Activated T-cell treated with anti-CD3 and anti-CD28 coated beads, Interleukin-2, amount 50 U/mL, for 72 hours (primary cell): ENCODE data around the gene TREML4. TPM values are rescaled to one million over a fixed set of nuclear protein-coding genes. Genes with fewer than 3 reads are reported as not detected.

Experiments
- ATAC-seq, 2 donors: fragments of 150-1000 bp; cut with Tn5 transposase; replicated peaks in 1 of 2; 2 replicates each; pipeline ENCODE4 v1.10.0; 2021; ENCODE audit warnings: moderate library complexity in 2 of 2, mild to moderate bottlenecking in 1 of 2
- DNase-seq, 2 donors: peaks; one replicate each; pipeline ENCODE4 v3.0.0; 2021 to 2022; ENCODE audit warnings: mixed read lengths in 1 of 2
- H3K27ac Mint-ChIP-seq: one replicate; pipeline ENCODE4 v1.8.0; 2022; ENCODE audit warnings: mild to moderate bottlenecking, moderate library complexity, mixed read lengths
- H3K27me3 Mint-ChIP-seq: one replicate; pipeline ENCODE4 v1.8.0; 2022; ENCODE audit warnings: low read depth, mixed read lengths
- H3K36me3 Mint-ChIP-seq, 2 donors: one replicate each; pipeline ENCODE4 v1.8.0; 2022; ENCODE audit warnings: mixed read lengths in 2 of 2, mild to moderate bottlenecking in 1 of 2; ENCODE audit not compliant: insufficient read depth in 2 of 2
- H3K4me1 Mint-ChIP-seq: one replicate; pipeline ENCODE4 v1.8.0; 2022; ENCODE audit warnings: low read depth, mixed read lengths
- H3K4me3 Mint-ChIP-seq, 2 donors: one replicate each; pipeline ENCODE4 v1.8.0; 2022; ENCODE audit warnings: mild to moderate bottlenecking in 2 of 2, mixed read lengths in 2 of 2, moderate library complexity in 2 of 2
- H3K9me3 Mint-ChIP-seq, 2 donors: one replicate each; pipeline ENCODE4 v1.8.0; 2022; ENCODE audit warnings: mixed read lengths in 2 of 2
- total RNA-seq, 2 donors: library from RNA; stranded (reverse); gene quantifications; one replicate each; pipeline ENCODE4 v1.2.3, GENCODE V29; 2022

The TREML4 gene
- total RNA-seq, 2 donors from 2014 or later, result not detected

GRCh38 chr6:41288030-41288753, 60.0 kb downstream of the TREML4 start:
- Mint-ChIP-seq H3K27ac (no peak overlapping the region), H3K4me3 (no peak overlapping the region), H3K36me3 (no peaks in the 10 kb centered on the region), H3K27me3 (peaks cover 6% of the 10 kb centered on the region), H3K9me3 (no peaks in the 10 kb centered on the region), H3K4me1 (peaks cover 19% of the 10 kb centered on the region)
- DNase-seq (no peak), ATAC-seq (peak in 1 of 2 donors; percentile 58)

Other genes with a start within 250 kb of the TREML4 start
- gene UNC5CL, start 189.1 kb upstream of the TREML4 start, total RNA-seq, result 1 to 10 TPM; 4.0 to 5.5 TPM
- not detected for gene TSPO2, start 185.9 kb upstream of the TREML4 start, total RNA-seq
- not detected for gene APOBEC2, start 175.1 kb upstream of the TREML4 start, total RNA-seq
- gene OARD1, start 156.0 kb upstream of the TREML4 start, total RNA-seq, result 10 to 100 TPM; 62.7 to 73.1 TPM
- gene NFYA, start 155.4 kb upstream of the TREML4 start, total RNA-seq, result 10 to 100 TPM; 32.4 to 34.4 TPM
- not detected for gene TREML1, start 74.0 kb upstream of the TREML4 start, total RNA-seq
- gene TREM2, start 65.2 kb upstream of the TREML4 start, total RNA-seq, result not detected
- gene TREML2, start 27.2 kb upstream of the TREML4 start, total RNA-seq, result 10 to 100 TPM in 1 of 2 donors, 1 to 10 TPM in 1; 8.8 to 15.0 TPM
- gene TREM1, start 58.3 kb downstream of the TREML4 start, total RNA-seq, result 1 to 10 TPM in 1 of 2 donors, under 1 TPM in 1; 0.38 to 1.5 TPM
- not detected for gene NCR2, start 107.3 kb downstream of the TREML4 start, total RNA-seq